CD4-positive, alpha-beta T cell (primary cell): ENCODE results near the gene RRAS. TPM values are rescaled to one million over a fixed set of nuclear protein-coding genes. Genes with fewer than 3 reads are reported as not detected.

Experiments
- ATAC-seq: fragments of 200-7000 bp; cut with Tn5 transposase; one replicate; pipeline ENCODE4 v1.10.0; 2022; ENCODE audit warnings: mild to moderate bottlenecking; ENCODE audit not compliant: poor library complexity
- CTCF ChIA-PET: fragments of 350-600 bp; sonication (Branson Sonifier 250); formaldehyde crosslinking; loops from one replicate; lab custom pipeline; 2021; ENCODE audit warnings: antibody characterized with exemption, inconsistent platforms; lab: Charles Lee
- POLR2A ChIA-PET: fragments of 350-600 bp; sonication (Branson Sonifier 250); formaldehyde crosslinking; loops from one replicate; lab custom pipeline; 2021; ENCODE audit warnings: antibody characterized with exemption, inconsistent platforms; lab: Charles Lee
- DNase-seq, 14 experiments: peaks; one replicate each; pipeline ENCODE4 v3.0.0-alpha.2; 2013 to 2020; ENCODE audit warnings: mixed read lengths in 2 of 14
- H3K27ac ChIP-seq, 2 donors: one replicate each; pipeline versions ENCODE4 v1.5.1 to v1.7.0; 2013; ENCODE audit warnings: low read length in 2 of 2, low read depth in 1 of 2, mild to moderate bottlenecking in 1 of 2
- H3K27me3 ChIP-seq, 2 experiments: 1 replicate in 1 of 2; 2 replicates in 1 of 2; pipeline versions ENCODE4 v1.6.1 to v1.7.0; 2013; ENCODE audit warnings: low read length in 2 of 2, control low read depth in 1 of 2, mild to moderate bottlenecking in 1 of 2, moderate library complexity in 1 of 2; ENCODE audit not compliant: insufficient read depth in 2 of 2, control insufficient read depth in 1 of 2
- H3K36me3 ChIP-seq: one replicate; pipeline ENCODE4 v1.6.1; 2013; ENCODE audit warnings: low read length, control low read depth; ENCODE audit not compliant: insufficient read depth
- H3K4me1 ChIP-seq: one replicate; pipeline ENCODE4 v1.6.1; 2013; ENCODE audit warnings: low read length, control low read depth; ENCODE audit not compliant: insufficient read depth
- H3K4me3 ChIP-seq: one replicate; pipeline ENCODE4 v1.5.1; 2013; ENCODE audit warnings: mild to moderate bottlenecking, low read length, moderate library complexity
- H3K9me3 ChIP-seq, 2 experiments: 1 replicate in 1 of 2; 2 replicates in 1 of 2; pipeline versions ENCODE4 v1.6.1 to v1.7.0; 2013; ENCODE audit warnings: low read length in 2 of 2, mild to moderate bottlenecking in 2 of 2, control low read depth in 1 of 2, moderate library complexity in 1 of 2; ENCODE audit not compliant: control insufficient read depth in 1 of 2, insufficient read depth in 1 of 2
- H3K27ac Mint-ChIP-seq: one replicate; pipeline ENCODE4 v1.8.0; 2020; ENCODE audit warnings: mixed read lengths
- H3K27me3 Mint-ChIP-seq: one replicate; pipeline ENCODE4 v1.8.0; 2021; ENCODE audit warnings: mixed read lengths
- H3K36me3 Mint-ChIP-seq: one replicate; pipeline ENCODE4 v1.8.0; 2021; ENCODE audit warnings: low read depth, mixed read lengths
- H3K4me1 Mint-ChIP-seq: one replicate; pipeline ENCODE4 v1.8.0; 2021; ENCODE audit warnings: low read depth, mixed read lengths
- H3K4me3 Mint-ChIP-seq: one replicate; pipeline ENCODE4 v1.8.0; 2020; ENCODE audit warnings: mild to moderate bottlenecking, mixed read lengths
- H3K9me3 Mint-ChIP-seq: one replicate; pipeline ENCODE4 v1.8.0; 2020; ENCODE audit warnings: mixed read lengths
- intact Hi-C, 2 experiments: fragments of 100-400 bp; cut with DNase I in 1 of 2; cut with micrococcal nuclease in 1 of 2; formaldehyde crosslinking; loops; one replicate each; pipeline versions ENCODE4 v1.15.1 to v1.9.0; 2023 to 2025; cut with DNase I, micrococcal nuclease
- total RNA-seq, 174 experiments: library from RNA in 2 of 174; stranded (reverse) in 2 of 174; gene quantifications; one replicate each; pipeline ENCODE4 v1.2.3 and lab custom pipeline; 2021 to 2026
- TF ChIP-seq, protein P1 (sequence below): fragments of 200-600 bp; IDR thresholded peaks from one replicate; pipeline ENCODE4 v1.8.0; 2022; ENCODE audit warnings: antibody characterized with exemption, mild to moderate bottlenecking

Gene RRAS
- total RNA-seq, 2 experiments from 2014 or later, result 4.2 to 4.7 TPM

- peak overlapping the region; percentile 62 for H3K4me3 ChIP-seq
- no peaks in the 10 kb centered on the region for H3K9me3 ChIP-seq
- Mint-ChIP-seq H3K9me3 (no peaks in the 10 kb centered on the region), H3K27me3 (no peaks in the 10 kb centered on the region), H3K4me3 (peak overlapping the region; percentile 95), H3K4me1 (peaks cover 18% of the 10 kb centered on the region), H3K36me3 (peaks cover 36% of the 10 kb centered on the region), H3K27ac (peak overlapping the region; percentile 88)
- ATAC-seq, result peak; percentile 69
- H3K4me1 ChIP-seq, result peaks cover 48% of the 10 kb centered on the region
- TF ChIP-seq, protein P1, sequence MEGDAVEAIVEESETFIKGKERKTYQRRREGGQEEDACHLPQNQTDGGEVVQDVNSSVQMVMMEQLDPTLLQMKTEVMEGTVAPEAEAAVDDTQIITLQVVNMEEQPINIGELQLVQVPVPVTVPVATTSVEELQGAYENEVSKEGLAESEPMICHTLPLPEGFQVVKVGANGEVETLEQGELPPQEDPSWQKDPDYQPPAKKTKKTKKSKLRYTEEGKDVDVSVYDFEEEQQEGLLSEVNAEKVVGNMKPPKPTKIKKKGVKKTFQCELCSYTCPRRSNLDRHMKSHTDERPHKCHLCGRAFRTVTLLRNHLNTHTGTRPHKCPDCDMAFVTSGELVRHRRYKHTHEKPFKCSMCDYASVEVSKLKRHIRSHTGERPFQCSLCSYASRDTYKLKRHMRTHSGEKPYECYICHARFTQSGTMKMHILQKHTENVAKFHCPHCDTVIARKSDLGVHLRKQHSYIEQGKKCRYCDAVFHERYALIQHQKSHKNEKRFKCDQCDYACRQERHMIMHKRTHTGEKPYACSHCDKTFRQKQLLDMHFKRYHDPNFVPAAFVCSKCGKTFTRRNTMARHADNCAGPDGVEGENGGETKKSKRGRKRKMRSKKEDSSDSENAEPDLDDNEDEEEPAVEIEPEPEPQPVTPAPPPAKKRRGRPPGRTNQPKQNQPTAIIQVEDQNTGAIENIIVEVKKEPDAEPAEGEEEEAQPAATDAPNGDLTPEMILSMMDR, result no peak
- no peaks in the 10 kb centered on the region for H3K27me3 ChIP-seq
- ChIA-PET POLR2A (interaction anchor here (0.6 to 6.7 kb wide), 18 partner anchors 8 to 699 kb away, joined by 3 to 125 read pairs (median 4); partner anchors contain the start of genes FUZ, NOSIP, PIH1D1 and PRMT1), CTCF (interaction anchor here (1.1 to 1.8 kb wide), 5 partner anchors 12 to 191 kb away, joined by 3 to 7 read pairs (median 5); no protein-coding TSS in a partner anchor)
- DNase-seq, result peak; percentile 86 to 97 (median 94)
- intact Hi-C loops, result loop anchor here (1.0 to 10.0 kb wide), 6 partner anchors 14 to 1410 kb away; partner anchors contain the start of genes CARD8 (in 1 of the 2), PRR12 (in 1 of the 2), RRAS (in 1 of the 2) and SCAF1 (in 1 of the 2)
- peak overlapping the region; percentile 51 to 90 for H3K27ac ChIP-seq
- H3K36me3 ChIP-seq, result peaks cover 34% of the 10 kb centered on the region
These were observed 24.5 kb upstream of the RRAS start for GRCh38 chr19:49664171-49665035.

DNA sequence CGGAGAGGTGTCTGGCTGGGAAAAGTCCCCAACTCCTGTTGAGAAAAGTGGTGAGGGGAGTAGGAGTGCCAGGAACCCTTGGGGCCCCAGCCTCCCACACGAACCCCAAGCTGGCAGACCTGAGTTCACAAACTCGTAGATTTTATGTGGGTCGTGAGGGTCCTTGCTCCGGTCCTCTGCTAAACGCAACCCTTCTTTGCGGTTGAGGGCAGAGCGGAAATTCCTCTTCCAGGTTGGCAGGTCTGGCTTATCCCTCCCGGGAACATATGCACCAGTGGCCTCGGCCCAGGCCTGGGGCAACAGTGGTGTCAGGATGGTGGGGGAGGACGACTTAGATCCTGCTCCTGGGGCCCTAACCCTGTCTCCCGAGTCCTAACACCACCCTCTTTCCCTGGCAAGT, 23.3 kb upstream of the RRAS start:
- H3K27ac ChIP-seq, result peak overlapping the region; percentile 66 to 90
- Mint-ChIP-seq H3K36me3 (peaks cover 45% of the 10 kb centered on the region), H3K4me3 (peak overlapping the region; percentile 95), H3K27ac (peak overlapping the region; percentile 88), H3K4me1 (peaks cover 18% of the 10 kb centered on the region), H3K27me3 (no peaks in the 10 kb centered on the region), H3K9me3 (no peaks in the 10 kb centered on the region)
- TF ChIP-seq, protein P1, result no peak
- ChIA-PET CTCF (interaction anchor here (1.2 to 1.8 kb wide), 4 partner anchors 13 to 93 kb away, joined by 3 to 7 read pairs (median 4); no protein-coding TSS in a partner anchor), POLR2A (interaction anchor here (1.1 to 6.7 kb wide), 9 partner anchors 14 to 167 kb away, joined by 3 to 125 read pairs (median 10); partner anchors contain the start of genes NOSIP, PRMT1, PRR12 and RPS11)
- no peaks in the 10 kb centered on the region for H3K27me3 ChIP-seq
- peak overlapping the region; percentile 62 for H3K4me3 ChIP-seq
- H3K36me3 ChIP-seq, result peaks cover 45% of the 10 kb centered on the region
- H3K9me3 ChIP-seq, result no peaks in the 10 kb centered on the region
- no peak for ATAC-seq
- DNase-seq, result no peak
- intact Hi-C loops, result loop anchor here in 1 of 2 experiments (10.0 kb wide), 1 partner anchor 1408 kb away; the partner anchor contains the start of gene CARD8
- H3K4me1 ChIP-seq, result peaks cover 58% of the 10 kb centered on the region

DNA sequence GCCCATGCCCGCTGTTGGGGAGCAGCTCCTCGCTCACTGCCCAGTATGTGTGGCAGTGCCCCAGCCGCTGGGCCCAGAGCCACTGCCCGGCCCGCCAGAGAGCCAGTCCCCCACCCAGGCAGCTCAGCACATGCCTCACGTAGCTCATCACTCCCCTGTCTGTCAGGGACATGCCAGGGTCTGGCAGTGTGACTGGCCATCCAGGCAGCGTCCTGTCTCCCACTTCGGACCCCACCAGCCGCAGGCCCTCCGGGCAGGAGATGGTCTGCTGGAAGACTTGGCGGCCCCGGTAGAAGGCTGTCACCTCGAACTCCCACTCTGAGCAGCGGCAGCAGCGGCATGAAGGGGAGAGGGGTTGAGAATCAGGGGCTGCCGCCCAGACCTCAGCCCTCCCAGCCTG, 22.1 kb upstream of the RRAS start:
- Mint-ChIP-seq H3K4me3 (no peak overlapping the region), H3K36me3 (peaks cover 55% of the 10 kb centered on the region), H3K27ac (no peak overlapping the region), H3K9me3 (no peaks in the 10 kb centered on the region), H3K27me3 (no peaks in the 10 kb centered on the region), H3K4me1 (peaks cover 18% of the 10 kb centered on the region)
- ChIA-PET CTCF (interaction anchor here (1.7 kb wide), 1 partner anchor 92 kb away, joined by 4 read pairs; no protein-coding TSS in a partner anchor), POLR2A (interaction anchor here (0.7 to 6.7 kb wide), 5 partner anchors 15 to 102 kb away, joined by 3 to 125 read pairs (median 5); partner anchors contain the start of genes PRMT1, PRR12, RRAS and SCAF1)
- DNase-seq (no peak), ATAC-seq (no peak)
- Histone ChIP-seq H3K4me1 (peaks cover 58% of the 10 kb centered on the region), H3K27ac (peak overlapping the region; percentile 66 to 90), H3K36me3 (peaks cover 55% of the 10 kb centered on the region), H3K4me3 (no peak overlapping the region), H3K27me3 (no peaks in the 10 kb centered on the region), H3K9me3 (no peaks in the 10 kb centered on the region)
- TF ChIP-seq, protein P1, result no peak
- intact Hi-C loops, result loop anchor here in 1 of 2 experiments (10.0 kb wide), 1 partner anchor 1407 kb away; the partner anchor contains the start of gene CARD8
